ENCODE data around the gene U2AF2.

The U2AF2 gene

DNA sequence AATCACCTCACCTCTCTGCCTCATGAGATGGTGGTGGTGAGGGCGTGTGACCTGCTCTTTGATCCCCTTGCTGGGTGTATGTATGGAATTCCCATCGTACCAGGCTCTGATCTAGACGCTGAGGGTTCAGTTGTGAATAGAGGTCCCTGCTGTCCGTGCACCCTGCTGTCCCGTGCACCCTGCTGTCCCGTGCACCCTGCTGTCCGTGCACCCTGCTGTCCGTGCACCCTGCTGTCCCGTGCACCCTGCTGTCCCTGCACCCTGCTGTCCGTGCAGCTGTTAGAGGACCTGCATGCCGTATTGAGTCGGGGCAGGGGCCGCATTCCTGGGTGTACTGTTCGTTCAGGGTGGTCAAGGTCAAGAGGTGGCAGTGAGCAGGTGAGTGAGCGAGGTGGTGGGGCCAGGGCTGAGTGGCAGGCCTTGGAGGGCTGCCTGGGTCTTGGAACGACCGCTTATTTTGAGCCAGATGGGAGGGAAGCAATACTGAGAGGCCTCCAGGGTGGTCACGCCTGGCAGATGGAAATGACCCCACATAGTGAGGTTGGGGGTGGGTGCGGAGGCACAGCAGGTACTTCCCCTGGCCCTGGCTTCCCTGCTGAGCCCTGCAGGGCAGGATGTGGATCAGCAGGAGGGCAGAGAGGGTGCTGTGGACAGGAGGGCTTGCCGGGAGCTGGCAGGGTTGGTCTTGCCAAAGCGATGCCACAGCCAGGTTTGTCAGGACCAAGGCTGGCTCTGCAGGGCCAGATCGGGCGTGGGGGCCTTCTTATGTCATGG is 15.6 kb downstream of the U2AF2 start:
- ChIA-PET POLR2A (interaction anchor here (0.6 to 1.9 kb wide), 5 partner anchors 14 to 1663 kb away, joined by 5 to 21 read pairs (median 5); partner anchors contain the start of genes HSPBP1 and U2AF2), CTCF (interaction anchor here (0.7 to 2.5 kb wide), 10 partner anchors 10 to 139 kb away, joined by 3 to 36 read pairs (median 6); partner anchors contain the start of gene U2AF2)
- no peaks in the 10 kb centered on the region for H3K9me3 ChIP-seq (ENCODE audit: control insufficient read depth, insufficient read depth, low read depth, low read length)
- no peak overlapping the region for H3K4me3 ChIP-seq (ENCODE audit: low read depth, low read length)
- peak overlapping the region; percentile 39; the same call in 1 of the 2 replicates for H3K27ac ChIP-seq (ENCODE audit: extremely low read depth, low read depth, low read length)
- H3K4me1 ChIP-seq (ENCODE audit: control insufficient read depth, insufficient read depth, low read length): peaks cover 12% of the 10 kb centered on the region
- H3K36me3 ChIP-seq (ENCODE audit: control insufficient read depth in 2 of 2, insufficient read depth in 1 of 2, low read length in 2 of 2): peaks cover 29 to 70% of the 10 kb centered on the region in 2 experiments; a peak in 2 of 3 replicates
- TF ChIP-seq ZNF624 (tag by site-specific recombination; IDR thresholded peaks at IDR 0.05) (no peak), ZNF423 (tag by site-specific recombination; IDR thresholded peaks at IDR 0.05) (peak; percentile 54; the same call in 1 of the 2 replicates), ZFP69B (tag by site-specific recombination; IDR thresholded peaks at IDR 0.05) (no peak), ZNF24 (tag by site-specific recombination; IDR thresholded peaks at IDR 0.05) (no peak), ZXDB (tag by site-specific recombination; IDR thresholded peaks at IDR 0.05) (no peak), ZNF521 (tag by site-specific recombination; IDR thresholded peaks at IDR 0.05) (no peak), ZFP37 (tag by site-specific recombination; IDR thresholded peaks at IDR 0.05) (no peak), ZNF335 (tag by site-specific recombination; conservative IDR thresholded peaks at IDR 0.05) (no peak), SCRT1 (tag by site-specific recombination; IDR thresholded peaks at IDR 0.05; ENCODE audit: borderline replicate concordance) (no peak), GLIS1 (tag by site-specific recombination; IDR thresholded peaks at IDR 0.05) (peak; percentile 84), ZNF626 (tag by site-specific recombination; IDR thresholded peaks at IDR 0.05) (no peak), ZNF610 (tag by site-specific recombination; IDR thresholded peaks at IDR 0.05; ENCODE audit: borderline replicate concordance) (no peak), SP7 (tag by site-specific recombination; IDR thresholded peaks at IDR 0.05) (no peak), OVOL3 (tag by site-specific recombination; IDR thresholded peaks at IDR 0.05) (no peak), YY1 (tag by site-specific recombination; IDR thresholded peaks at IDR 0.05) (no peak), ZNF473 (tag by site-specific recombination; IDR thresholded peaks at IDR 0.05) (no peak), SALL2 (tag by site-specific recombination; IDR thresholded peaks at IDR 0.05; ENCODE audit: borderline replicate concordance) (no peak), ZIC2 (tag by site-specific recombination; IDR thresholded peaks at IDR 0.05) (peak; percentile 73), SP3 (tag by site-specific recombination; IDR thresholded peaks at IDR 0.05) (no peak), ZNF157 (tag by site-specific recombination; IDR thresholded peaks at IDR 0.05) (no peak)
- TF ChIP-seq, protein P1, sequence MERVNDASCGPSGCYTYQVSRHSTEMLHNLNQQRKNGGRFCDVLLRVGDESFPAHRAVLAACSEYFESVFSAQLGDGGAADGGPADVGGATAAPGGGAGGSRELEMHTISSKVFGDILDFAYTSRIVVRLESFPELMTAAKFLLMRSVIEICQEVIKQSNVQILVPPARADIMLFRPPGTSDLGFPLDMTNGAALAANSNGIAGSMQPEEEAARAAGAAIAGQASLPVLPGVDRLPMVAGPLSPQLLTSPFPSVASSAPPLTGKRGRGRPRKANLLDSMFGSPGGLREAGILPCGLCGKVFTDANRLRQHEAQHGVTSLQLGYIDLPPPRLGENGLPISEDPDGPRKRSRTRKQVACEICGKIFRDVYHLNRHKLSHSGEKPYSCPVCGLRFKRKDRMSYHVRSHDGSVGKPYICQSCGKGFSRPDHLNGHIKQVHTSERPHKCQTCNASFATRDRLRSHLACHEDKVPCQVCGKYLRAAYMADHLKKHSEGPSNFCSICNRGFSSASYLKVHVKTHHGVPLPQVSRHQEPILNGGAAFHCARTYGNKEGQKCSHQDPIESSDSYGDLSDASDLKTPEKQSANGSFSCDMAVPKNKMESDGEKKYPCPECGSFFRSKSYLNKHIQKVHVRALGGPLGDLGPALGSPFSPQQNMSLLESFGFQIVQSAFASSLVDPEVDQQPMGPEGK (tag by site-specific recombination; IDR thresholded peaks at IDR 0.05): peak; percentile 28; the same call in 1 of the 2 replicates
- TF ChIP-seq, protein P2, sequence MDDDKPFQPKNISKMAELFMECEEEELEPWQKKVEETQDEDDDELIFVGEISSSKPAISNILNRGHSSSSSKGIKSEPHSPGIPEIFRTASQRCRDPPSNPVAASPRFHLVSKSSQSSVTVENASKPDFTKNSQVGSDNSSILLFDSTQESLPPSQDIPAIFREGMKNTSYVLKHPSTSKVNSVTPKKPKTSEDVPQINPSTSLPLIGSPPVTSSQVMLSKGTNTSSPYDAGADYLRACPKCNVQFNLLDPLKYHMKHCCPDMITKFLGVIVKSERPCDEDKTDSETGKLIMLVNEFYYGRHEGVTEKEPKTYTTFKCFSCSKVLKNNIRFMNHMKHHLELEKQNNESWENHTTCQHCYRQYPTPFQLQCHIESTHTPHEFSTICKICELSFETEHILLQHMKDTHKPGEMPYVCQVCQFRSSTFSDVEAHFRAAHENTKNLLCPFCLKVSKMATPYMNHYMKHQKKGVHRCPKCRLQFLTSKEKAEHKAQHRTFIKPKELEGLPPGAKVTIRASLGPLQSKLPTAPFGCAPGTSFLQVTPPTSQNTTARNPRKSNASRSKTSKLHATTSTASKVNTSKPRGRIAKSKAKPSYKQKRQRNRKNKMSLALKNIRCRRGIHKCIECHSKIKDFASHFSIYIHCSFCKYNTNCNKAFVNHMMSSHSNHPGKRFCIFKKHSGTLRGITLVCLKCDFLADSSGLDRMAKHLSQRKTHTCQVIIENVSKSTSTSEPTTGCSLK (tag by site-specific recombination; IDR thresholded peaks at IDR 0.05): no peak
- TF ChIP-seq, protein P3, sequence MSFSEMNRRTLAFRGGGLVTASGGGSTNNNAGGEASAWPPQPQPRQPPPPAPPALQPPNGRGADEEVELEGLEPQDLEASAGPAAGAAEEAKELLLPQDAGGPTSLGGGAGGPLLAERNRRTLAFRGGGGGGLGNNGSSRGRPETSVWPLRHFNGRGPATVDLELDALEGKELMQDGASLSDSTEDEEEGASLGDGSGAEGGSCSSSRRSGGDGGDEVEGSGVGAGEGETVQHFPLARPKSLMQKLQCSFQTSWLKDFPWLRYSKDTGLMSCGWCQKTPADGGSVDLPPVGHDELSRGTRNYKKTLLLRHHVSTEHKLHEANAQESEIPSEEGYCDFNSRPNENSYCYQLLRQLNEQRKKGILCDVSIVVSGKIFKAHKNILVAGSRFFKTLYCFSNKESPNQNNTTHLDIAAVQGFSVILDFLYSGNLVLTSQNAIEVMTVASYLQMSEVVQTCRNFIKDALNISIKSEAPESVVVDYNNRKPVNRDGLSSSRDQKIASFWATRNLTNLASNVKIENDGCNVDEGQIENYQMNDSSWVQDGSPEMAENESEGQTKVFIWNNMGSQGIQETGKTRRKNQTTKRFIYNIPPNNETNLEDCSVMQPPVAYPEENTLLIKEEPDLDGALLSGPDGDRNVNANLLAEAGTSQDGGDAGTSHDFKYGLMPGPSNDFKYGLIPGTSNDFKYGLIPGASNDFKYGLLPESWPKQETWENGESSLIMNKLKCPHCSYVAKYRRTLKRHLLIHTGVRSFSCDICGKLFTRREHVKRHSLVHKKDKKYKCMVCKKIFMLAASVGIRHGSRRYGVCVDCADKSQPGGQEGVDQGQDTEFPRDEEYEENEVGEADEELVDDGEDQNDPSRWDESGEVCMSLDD (tag by site-specific recombination; IDR thresholded peaks at IDR 0.05): no peak
- TF ChIP-seq, protein P4, sequence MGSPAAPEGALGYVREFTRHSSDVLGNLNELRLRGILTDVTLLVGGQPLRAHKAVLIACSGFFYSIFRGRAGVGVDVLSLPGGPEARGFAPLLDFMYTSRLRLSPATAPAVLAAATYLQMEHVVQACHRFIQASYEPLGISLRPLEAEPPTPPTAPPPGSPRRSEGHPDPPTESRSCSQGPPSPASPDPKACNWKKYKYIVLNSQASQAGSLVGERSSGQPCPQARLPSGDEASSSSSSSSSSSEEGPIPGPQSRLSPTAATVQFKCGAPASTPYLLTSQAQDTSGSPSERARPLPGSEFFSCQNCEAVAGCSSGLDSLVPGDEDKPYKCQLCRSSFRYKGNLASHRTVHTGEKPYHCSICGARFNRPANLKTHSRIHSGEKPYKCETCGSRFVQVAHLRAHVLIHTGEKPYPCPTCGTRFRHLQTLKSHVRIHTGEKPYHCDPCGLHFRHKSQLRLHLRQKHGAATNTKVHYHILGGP (tag by site-specific recombination; IDR thresholded peaks at IDR 0.05): no peak
- TF ChIP-seq, protein P5, sequence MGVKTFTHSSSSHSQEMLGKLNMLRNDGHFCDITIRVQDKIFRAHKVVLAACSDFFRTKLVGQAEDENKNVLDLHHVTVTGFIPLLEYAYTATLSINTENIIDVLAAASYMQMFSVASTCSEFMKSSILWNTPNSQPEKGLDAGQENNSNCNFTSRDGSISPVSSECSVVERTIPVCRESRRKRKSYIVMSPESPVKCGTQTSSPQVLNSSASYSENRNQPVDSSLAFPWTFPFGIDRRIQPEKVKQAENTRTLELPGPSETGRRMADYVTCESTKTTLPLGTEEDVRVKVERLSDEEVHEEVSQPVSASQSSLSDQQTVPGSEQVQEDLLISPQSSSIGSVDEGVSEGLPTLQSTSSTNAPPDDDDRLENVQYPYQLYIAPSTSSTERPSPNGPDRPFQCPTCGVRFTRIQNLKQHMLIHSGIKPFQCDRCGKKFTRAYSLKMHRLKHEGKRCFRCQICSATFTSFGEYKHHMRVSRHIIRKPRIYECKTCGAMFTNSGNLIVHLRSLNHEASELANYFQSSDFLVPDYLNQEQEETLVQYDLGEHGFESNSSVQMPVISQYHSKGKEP (tag by site-specific recombination; IDR thresholded peaks at IDR 0.05): no peak
- TF ChIP-seq, protein P6, sequence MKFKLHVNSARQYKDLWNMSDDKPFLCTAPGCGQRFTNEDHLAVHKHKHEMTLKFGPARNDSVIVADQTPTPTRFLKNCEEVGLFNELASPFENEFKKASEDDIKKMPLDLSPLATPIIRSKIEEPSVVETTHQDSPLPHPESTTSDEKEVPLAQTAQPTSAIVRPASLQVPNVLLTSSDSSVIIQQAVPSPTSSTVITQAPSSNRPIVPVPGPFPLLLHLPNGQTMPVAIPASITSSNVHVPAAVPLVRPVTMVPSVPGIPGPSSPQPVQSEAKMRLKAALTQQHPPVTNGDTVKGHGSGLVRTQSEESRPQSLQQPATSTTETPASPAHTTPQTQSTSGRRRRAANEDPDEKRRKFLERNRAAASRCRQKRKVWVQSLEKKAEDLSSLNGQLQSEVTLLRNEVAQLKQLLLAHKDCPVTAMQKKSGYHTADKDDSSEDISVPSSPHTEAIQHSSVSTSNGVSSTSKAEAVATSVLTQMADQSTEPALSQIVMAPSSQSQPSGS (tag by site-specific recombination; IDR thresholded peaks at IDR 0.05; ENCODE audit: low read depth): no peak

Data from HEK293 (cell line).